Smooth muscle cell (in vitro differentiated cells): ENCODE measurements around the gene SYT2. TPM values are rescaled to one million over a fixed set of nuclear protein-coding genes. Genes with fewer than 3 reads are reported as not detected.
"Not testable (repeated sequence)": the region's sequence is repeated elsewhere in the genome, so short reads cannot be mapped to it uniquely, and the experiment has no call there.

ENCODE experiments used
- DNase-seq: peaks from one replicate; lab custom pipeline; 2025; ENCODE audit not compliant: unreplicated experiment; lab: John Stamatoyannopoulos, UW
- H2AFZ ChIP-seq: fragments of 200-600 bp; sonication (generic); 2 replicates; pipeline ENCODE4 v1.6.0; 2016; ENCODE audit warnings: antibody characterized with exemption, low read depth, mild to moderate bottlenecking
- H3F3A ChIP-seq: fragments of 200-600 bp; sonication (generic); 2 replicates; pipeline ENCODE4 v1.6.0; 2017; ENCODE audit warnings: antibody characterized with exemption, low read depth
- H3K27ac ChIP-seq: fragments of 200-600 bp; sonication (generic); 2 replicates; pipeline ENCODE4 v1.5.1; 2016; ENCODE audit warnings: low read depth, mild to moderate bottlenecking
- H3K27me3 ChIP-seq: fragments of 200-600 bp; sonication (generic); 2 replicates; pipeline ENCODE4 v1.6.1; 2016; ENCODE audit warnings: low read depth, mild to moderate bottlenecking
- H3K36me3 ChIP-seq: fragments of 200-600 bp; sonication (generic); 2 replicates; pipeline ENCODE4 v1.5.1; 2016; ENCODE audit warnings: low read depth
- H3K4me1 ChIP-seq: fragments of 200-600 bp; sonication (generic); 2 replicates; pipeline ENCODE4 v1.5.1; 2016; ENCODE audit warnings: low read depth
- H3K4me2 ChIP-seq: fragments of 200-600 bp; sonication (generic); 2 replicates; pipeline ENCODE4 v1.6.0; 2016; ENCODE audit warnings: mild to moderate bottlenecking
- H3K4me3 ChIP-seq: fragments of 200-600 bp; sonication (generic); 2 replicates; pipeline ENCODE4 v1.5.1; 2016; ENCODE audit warnings: mild to moderate bottlenecking
- H3K79me2 ChIP-seq: fragments of 200-600 bp; sonication (generic); 2 replicates; pipeline ENCODE4 v1.6.0; 2016; ENCODE audit warnings: low read depth, mild to moderate bottlenecking
- H3K9ac ChIP-seq: fragments of 200-600 bp; sonication (generic); 2 replicates; pipeline ENCODE4 v1.6.0; 2016; ENCODE audit warnings: low read depth
- H3K9me3 ChIP-seq: fragments of 200-600 bp; sonication (generic); replicated peaks from 2 replicates; pipeline ENCODE4 v1.5.1; 2016; ENCODE audit warnings: low read depth
- H4K20me1 ChIP-seq: fragments of 200-600 bp; sonication (generic); 2 replicates; pipeline ENCODE4 v1.6.0; 2016; ENCODE audit warnings: low read depth
- WGBS: methylation state at CpG from one replicate; pipeline ENCODE4 v1.1.7; 2016; ENCODE audit warnings: low lambda C conversion rate; 5-methylcytosine and 5-hydroxymethylcytosine counted together
- polyA plus RNA-seq: library from polyadenylated mRNA; unstranded; fragments of >200 nt; fragmentation: Nextera tagmentation; extraction: Ambion mirVana; gene quantifications from 2 replicates; pipeline ENCODE4 v1.2.1, GENCODE V29; 2016
- total RNA-seq: library from RNA; depleted of rRNA; stranded (reverse); fragments of >200 nt; gene quantifications from 2 replicates; pipeline ENCODE4 v1.2.3, GENCODE V29; 2014
- TF ChIP-seq, protein P1 (sequence below): fragments of 200-600 bp; sonication (generic); IDR thresholded peaks from 2 replicates; pipeline ENCODE4 v1.5.1; 2017; ENCODE audit warnings: borderline replicate concordance, mild to moderate bottlenecking, antibody characterized with exemption; ENCODE audit not compliant: insufficient read depth, poor library complexity, severe bottlenecking

SYT2 gene
- total and polyA plus RNA-seq, 2 experiments from 2014 or later = not detected

DNA sequence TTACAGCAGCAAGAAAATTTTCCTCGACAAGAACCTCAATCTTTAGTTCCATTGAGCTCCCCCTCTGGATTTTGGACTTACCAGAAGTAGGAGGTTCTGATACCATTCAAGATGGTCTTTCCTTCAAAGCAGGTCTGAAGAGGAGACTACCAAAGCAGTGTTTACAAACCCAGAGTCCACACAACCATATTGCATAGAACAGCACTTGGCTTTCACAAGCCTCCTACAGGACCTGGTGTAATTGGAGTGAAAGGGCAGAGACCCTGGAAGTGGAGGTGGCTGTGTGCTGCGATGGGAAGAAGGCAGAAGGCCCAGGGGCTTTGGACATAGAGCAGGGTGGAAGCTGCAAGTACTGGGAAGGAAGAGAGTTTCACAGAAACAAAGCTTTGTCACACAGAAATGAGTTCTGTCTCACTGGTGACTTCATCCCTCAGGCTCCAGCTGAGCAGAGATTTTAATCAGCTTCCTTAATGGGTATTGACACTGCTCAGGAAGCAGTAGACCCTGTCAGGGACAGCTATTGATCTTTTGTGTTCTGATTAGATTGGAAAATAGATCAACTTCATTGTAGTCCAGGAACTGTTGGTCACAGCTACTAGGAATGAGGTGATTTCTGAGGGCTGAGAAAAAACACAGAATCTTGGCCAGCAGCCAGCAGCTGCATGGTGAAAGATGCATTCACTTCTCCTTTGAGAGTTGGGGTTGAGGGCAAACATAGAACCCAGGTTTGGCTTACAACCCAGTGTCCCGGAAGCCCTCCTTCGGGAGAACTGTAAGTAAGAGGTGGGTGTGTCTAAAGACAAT lies 124.0 kb downstream of the SYT2 start:
- H4K20me1 ChIP-seq = no peaks in the 10 kb centered on the region
- peak overlapping the region; percentile 37 for H3K9ac ChIP-seq
- WGBS = 78% methylated on average over 4 of the region's 4 CpGs
- no peaks in the 10 kb centered on the region for H3K27me3 ChIP-seq
- peaks cover 30% of the 10 kb centered on the region for H3K4me1 ChIP-seq
- no peaks in the 10 kb centered on the region for H3K9me3 ChIP-seq
- peak overlapping the region; percentile 45 for H3K27ac ChIP-seq
- no peaks in the 10 kb centered on the region for H3K36me3 ChIP-seq
- no peak for DNase-seq
- no peaks in the 10 kb centered on the region for H3K79me2 ChIP-seq
- no peak overlapping the region for H3K4me3 ChIP-seq
- TF ChIP-seq, protein P1, sequence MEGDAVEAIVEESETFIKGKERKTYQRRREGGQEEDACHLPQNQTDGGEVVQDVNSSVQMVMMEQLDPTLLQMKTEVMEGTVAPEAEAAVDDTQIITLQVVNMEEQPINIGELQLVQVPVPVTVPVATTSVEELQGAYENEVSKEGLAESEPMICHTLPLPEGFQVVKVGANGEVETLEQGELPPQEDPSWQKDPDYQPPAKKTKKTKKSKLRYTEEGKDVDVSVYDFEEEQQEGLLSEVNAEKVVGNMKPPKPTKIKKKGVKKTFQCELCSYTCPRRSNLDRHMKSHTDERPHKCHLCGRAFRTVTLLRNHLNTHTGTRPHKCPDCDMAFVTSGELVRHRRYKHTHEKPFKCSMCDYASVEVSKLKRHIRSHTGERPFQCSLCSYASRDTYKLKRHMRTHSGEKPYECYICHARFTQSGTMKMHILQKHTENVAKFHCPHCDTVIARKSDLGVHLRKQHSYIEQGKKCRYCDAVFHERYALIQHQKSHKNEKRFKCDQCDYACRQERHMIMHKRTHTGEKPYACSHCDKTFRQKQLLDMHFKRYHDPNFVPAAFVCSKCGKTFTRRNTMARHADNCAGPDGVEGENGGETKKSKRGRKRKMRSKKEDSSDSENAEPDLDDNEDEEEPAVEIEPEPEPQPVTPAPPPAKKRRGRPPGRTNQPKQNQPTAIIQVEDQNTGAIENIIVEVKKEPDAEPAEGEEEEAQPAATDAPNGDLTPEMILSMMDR = no peak
- peaks cover 28% of the 10 kb centered on the region for H3F3A ChIP-seq
- no peak overlapping the region for H2AFZ ChIP-seq
- H3K4me2 ChIP-seq = peak overlapping the region; percentile 11

DNA sequence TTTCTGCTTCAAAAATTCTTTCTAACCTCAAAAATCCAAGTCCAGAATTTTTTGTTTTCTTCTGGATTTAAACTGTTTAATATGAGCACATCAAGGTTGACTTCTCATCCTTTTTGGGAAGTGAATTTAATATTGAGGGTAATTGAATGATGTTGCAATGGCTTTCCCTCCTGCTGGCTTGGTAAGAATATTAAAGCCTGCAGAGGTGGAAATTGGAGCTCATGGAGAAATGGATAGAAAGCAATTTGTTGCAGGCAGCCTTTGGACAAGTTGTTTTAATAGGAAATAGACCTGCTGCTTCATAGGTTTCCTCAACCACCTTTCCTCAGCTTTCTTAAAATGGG lies 124.7 kb downstream of the SYT2 start:
- Histone ChIP-seq H3K79me2 (no peaks in the 10 kb centered on the region), H3K4me1 (peaks cover 30% of the 10 kb centered on the region), H3K27me3 (no peaks in the 10 kb centered on the region), H3K9ac (no peak overlapping the region), H3K36me3 (no peaks in the 10 kb centered on the region), H3K9me3 (no peaks in the 10 kb centered on the region), H3F3A (peaks cover 28% of the 10 kb centered on the region), H3K27ac (peak overlapping the region; percentile 45), H3K4me2 (peak overlapping the region; percentile 11), H2AFZ (no peak overlapping the region), H4K20me1 (no peaks in the 10 kb centered on the region), H3K4me3 (no peak overlapping the region)
- TF ChIP-seq, protein P1 = no peak
- DNase-seq = no peak

DNA sequence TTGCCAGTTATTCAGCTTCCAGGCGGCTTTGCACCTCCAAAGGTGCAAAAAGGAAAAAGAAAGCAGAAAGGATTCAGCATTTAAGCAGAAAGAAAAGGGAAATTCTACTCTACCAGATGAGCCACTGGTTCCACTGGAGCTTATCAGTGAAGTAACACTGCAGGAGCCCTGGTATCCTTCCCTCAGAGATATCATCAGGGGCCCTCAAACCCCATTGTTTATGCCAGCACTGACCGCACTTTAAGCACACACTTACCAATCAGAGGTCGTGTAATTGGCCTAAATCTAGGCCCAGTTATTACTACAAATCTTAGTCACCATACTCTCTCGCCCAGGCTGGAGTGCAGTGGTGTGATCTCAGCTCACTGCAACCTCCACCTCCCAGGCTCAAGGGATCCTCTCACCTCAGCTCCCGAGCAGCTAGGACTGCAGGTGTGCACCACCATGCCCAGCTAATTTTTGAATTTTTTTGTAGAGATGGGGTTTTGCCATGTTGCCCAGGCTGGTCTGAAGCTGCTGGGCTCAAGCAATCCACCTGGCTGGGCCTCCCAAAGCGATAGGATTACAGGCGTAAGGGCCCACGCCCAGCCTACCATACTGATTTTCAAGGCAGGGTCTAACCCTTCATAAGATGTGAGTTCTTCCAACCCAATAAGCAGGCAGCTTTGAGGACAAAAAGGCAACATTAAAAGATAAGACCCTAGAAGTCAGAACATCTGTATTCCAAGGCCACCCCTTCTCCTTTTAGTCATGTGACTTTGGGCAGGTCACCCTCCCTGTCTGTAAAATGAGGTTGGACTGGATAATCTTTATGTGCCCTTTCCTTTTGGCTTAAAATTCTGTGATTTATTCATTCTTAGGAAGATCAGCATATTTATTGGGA lies 125.3 kb downstream of the SYT2 start:
- H3K4me2 ChIP-seq = peak overlapping the region; percentile 11
- no peak for DNase-seq
- H3K27ac ChIP-seq = peak overlapping the region; percentile 22
- no peak overlapping the region for H3K9ac ChIP-seq
- H4K20me1 ChIP-seq = no peaks in the 10 kb centered on the region
- H3K79me2 ChIP-seq = no peaks in the 10 kb centered on the region
- no peaks in the 10 kb centered on the region for H3K36me3 ChIP-seq
- no peak overlapping the region for H2AFZ ChIP-seq
- 68% methylated on average over 8 of the region's 8 CpGs for WGBS
- H3F3A ChIP-seq = peaks cover 28% of the 10 kb centered on the region
- H3K27me3 ChIP-seq = no peaks in the 10 kb centered on the region
- no peaks in the 10 kb centered on the region for H3K9me3 ChIP-seq
- H3K4me3 ChIP-seq = no peak overlapping the region
- peaks cover 29% of the 10 kb centered on the region for H3K4me1 ChIP-seq
- TF ChIP-seq, protein P1 = no peak

DNA sequence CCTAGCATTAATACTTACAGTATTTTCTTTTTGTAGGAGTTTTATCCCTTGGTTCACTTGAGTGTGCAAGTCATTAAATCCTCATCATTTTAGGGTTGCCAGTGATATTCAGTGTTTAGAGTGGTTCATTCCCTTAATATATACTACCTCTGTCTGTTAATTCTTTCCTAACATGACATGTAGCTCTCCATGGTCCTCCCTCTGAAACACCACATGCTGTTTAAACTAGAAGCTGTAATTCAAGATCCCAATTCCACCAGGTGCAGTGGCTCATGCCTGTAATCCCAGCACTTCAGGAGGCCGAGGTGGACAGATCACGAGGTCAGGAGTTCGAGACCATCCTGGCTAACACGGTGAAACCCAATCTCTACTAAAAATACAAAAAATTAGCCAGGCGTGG lies 127.9 kb downstream of the SYT2 start:
- H3K27me3 ChIP-seq, DNase-seq, H4K20me1 ChIP-seq, H2AFZ ChIP-seq, H3K9me3 ChIP-seq, H3K4me2 ChIP-seq, H3K27ac ChIP-seq, H3K36me3 ChIP-seq, H3K4me3 ChIP-seq, H3K9ac ChIP-seq, H3K79me2 ChIP-seq: not testable (repeated sequence)
- Histone ChIP-seq H3F3A (peaks cover 22% of the 10 kb centered on the region), H3K4me1 (peaks cover 42% of the 10 kb centered on the region)
- WGBS = 98% methylated on average over 5 of the region's 5 CpGs
